Measurements from ENCODE around the gene TIGD6. TPM values are rescaled to one million over a fixed set of nuclear protein-coding genes. Genes with fewer than 3 reads are reported as not detected.

Gene TIGD6
- total RNA-seq, 5 donors from 2014 or later (not counting 1 experiment from before 2014, with no cell fraction given): 1.7 to 4.5 (median 4.0) TPM

GRCh38 chr5:149961957-149962409 lies 38.5 kb downstream of the TIGD6 start:
- H3K27me3 ChIP-seq (replicated peaks in 1 of 2; ENCODE audit: control insufficient read depth in 2 of 2, extremely low read depth in 1 of 2, insufficient read depth in 2 of 2, low read length in 1 of 2): no peaks in the 10 kb centered on the region

GRCh38 chr5:149961186-149961685 lies 39.2 kb downstream of the TIGD6 start:
- Histone ChIP-seq H3K27ac (ENCODE audit: low read length) (peak overlapping the region; percentile 28), H3K4me3 (ENCODE audit: control insufficient read depth in 1 of 2, extremely low read depth in 1 of 2, low read length in 1 of 2) (peak overlapping the region; percentile 62 to 96), H3K4me1 (ENCODE audit: control insufficient read depth in 1 of 2, extremely low read depth in 1 of 2, insufficient read depth in 2 of 2, low read length in 2 of 2) (peaks cover 6 to 21% of the 10 kb centered on the region in 2 experiments), H3K36me3 (ENCODE audit: control insufficient read depth in 2 of 2, extremely low read depth in 1 of 2, insufficient read depth in 1 of 2, low read length in 1 of 2) (peaks cover 0 to 2% of the 10 kb centered on the region in 2 donors), H3K9me3 (no peaks in the 10 kb centered on the region), H3K27me3 (replicated peaks in 1 of 2; ENCODE audit: control insufficient read depth in 2 of 2, extremely low read depth in 1 of 2, insufficient read depth in 2 of 2, low read length in 1 of 2) (no peaks in the 10 kb centered on the region)
- ChIA-PET POLR2A (interaction anchor here in 1 of 2 donors (1.0 kb wide), 1 partner anchor 39 kb away, joined by 3 read pairs; the partner anchor contains the start of gene TIGD6), CTCF (interaction anchor here (0.7 to 2.5 kb wide), 6 partner anchors 9 to 410 kb away, joined by 3 to 13 read pairs (median 4); partner anchors contain the start of genes CSNK1A1 (in 1 of the 2), HMGXB3 (in 1 of the 2) and TIGD6 (in 1 of the 2))
- Mint-ChIP-seq H3K4me1 (peaks cover 35 to 38% (median 36%) of the 10 kb centered on the region in 3 donors), H3K27ac (peak overlapping the region; percentile 48 to 96), H3K36me3 (peaks cover 5% of the 10 kb centered on the region), H3K27me3 (no peaks in the 10 kb centered on the region), H3K9me3 (no peaks in the 10 kb centered on the region), H3K4me3 (peak overlapping the region; percentile 87 to 96 (median 90))
- DNase-seq: peak in 2 of 35 experiments; percentile 8 to 16
- ATAC-seq (replicated peaks in 1 of 4): no peak
- WGBS (ENCODE audit: insufficient coverage): 2% methylated on average over 10 of the region's 23 CpGs

More at GRCh38 chr5:149961957-149962409, 38.5 kb downstream of the TIGD6 start:
- Histone ChIP-seq H3K27ac (ENCODE audit: low read length) (no peak overlapping the region), H3K9me3 (no peaks in the 10 kb centered on the region), H3K4me1 (ENCODE audit: control insufficient read depth in 1 of 2, extremely low read depth in 1 of 2, insufficient read depth in 2 of 2, low read length in 2 of 2) (peaks cover 6 to 21% of the 10 kb centered on the region in 2 experiments), H3K4me3 (ENCODE audit: control insufficient read depth in 1 of 2, extremely low read depth in 1 of 2, low read length in 1 of 2) (no peak overlapping the region), H3K36me3 (ENCODE audit: control insufficient read depth in 2 of 2, extremely low read depth in 1 of 2, insufficient read depth in 1 of 2, low read length in 1 of 2) (peaks cover 0 to 2% of the 10 kb centered on the region in 2 donors)
- POLR2A ChIA-PET: interaction anchor here in 1 of 2 donors (0.6 to 1.0 kb wide), 2 partner anchors 32 to 38 kb away, joined by 3 read pairs; partner anchors contain the start of gene TIGD6
- peaks cover 5% of the 10 kb centered on the region for H3K36me3 Mint-ChIP-seq
- H3K27me3 Mint-ChIP-seq: no peaks in the 10 kb centered on the region
- WGBS (ENCODE audit: insufficient coverage): 94% methylated on average over 2 of the region's 6 CpGs
- peak overlapping the region; percentile 87 to 96 (median 90) for H3K4me3 Mint-ChIP-seq
- H3K4me1 Mint-ChIP-seq: peaks cover 35 to 39% (median 38%) of the 10 kb centered on the region in 3 donors
- DNase-seq (peak in 3 of 35 experiments; percentile 2 to 29 (median 7)), ATAC-seq (replicated peaks in 1 of 4) (no peak)
- CTCF ChIA-PET: interaction anchor here (0.5 to 2.5 kb wide), 10 partner anchors 8 to 1506 kb away, joined by 3 to 13 read pairs (median 3); partner anchors contain the start of genes HMGXB3 (in 1 of the 2) and TIGD6 (in 1 of the 2)
- H3K9me3 Mint-ChIP-seq: no peaks in the 10 kb centered on the region
- peak overlapping the region in 1 of 2 donors; percentile 96 for H3K27ac Mint-ChIP-seq

- H3K4me1 Mint-ChIP-seq: peaks cover 35 to 37% (median 36%) of the 10 kb centered on the region in 3 donors
- no peaks in the 10 kb centered on the region for H3K9me3 Mint-ChIP-seq
- H3K27ac Mint-ChIP-seq: peak within 1 kb of the TSS; percentile 96 to 97
- ChIA-PET CTCF (interaction anchor here (0.6 to 2.5 kb wide), 11 partner anchors 30 to 1839 kb away, joined by 3 to 13 read pairs (median 3); partner anchors contain the start of genes CSNK1A1 (in 1 of the 2), HMGXB3 (in 1 of the 2) and TIGD6 (in 1 of the 2)), POLR2A (interaction anchor here (0.6 to 1.0 kb wide), 3 partner anchors 42 to 1812 kb away, joined by 3 to 6 read pairs (median 4); no protein-coding TSS in a partner anchor)
- Histone ChIP-seq H3K4me1 (ENCODE audit: control insufficient read depth in 1 of 2, extremely low read depth in 1 of 2, insufficient read depth in 2 of 2, low read length in 2 of 2) (peaks cover 6 to 21% of the 10 kb centered on the region in 2 experiments), H3K9me3 (no peaks in the 10 kb centered on the region), H3K27me3 (replicated peaks in 1 of 2; ENCODE audit: control insufficient read depth in 2 of 2, extremely low read depth in 1 of 2, insufficient read depth in 2 of 2, low read length in 1 of 2) (no peaks in the 10 kb centered on the region), H3K4me3 (ENCODE audit: control insufficient read depth in 1 of 2, extremely low read depth in 1 of 2, low read length in 1 of 2) (peak within 1 kb of the TSS; percentile 62 to 96), H3K36me3 (ENCODE audit: control insufficient read depth in 2 of 2, extremely low read depth in 1 of 2, insufficient read depth in 1 of 2, low read length in 1 of 2) (peaks cover 0 to 2% of the 10 kb centered on the region in 2 donors), H3K27ac (ENCODE audit: low read length) (peak within 1 kb of the TSS; percentile 89)
- H3K27me3 Mint-ChIP-seq: no peaks in the 10 kb centered on the region
- H3K36me3 Mint-ChIP-seq: peaks cover 4% of the 10 kb centered on the region
- under 1% methylated on average over 81 of the region's 84 CpGs for WGBS (ENCODE audit: insufficient coverage)
- peak within 1 kb of the TSS; percentile 87 to 96 (median 90) for H3K4me3 Mint-ChIP-seq
- peak; percentile 84 to 96 (median 91) for DNase-seq
- peak; percentile 99 for ATAC-seq (replicated peaks in 1 of 4)
Observed at GRCh38 chr5:149960272-149961185, 39.9 kb downstream of the TIGD6 start, which contains the start of gene SLC26A2. SLC26A2 (plus strand) TSS chr5:149960758; CDS start chr5:149977653, 16,895 bp downstream.

- H3K27ac ChIP-seq (ENCODE audit: low read length): peak overlapping the region; percentile 89
- ChIA-PET CTCF (interaction anchor here (0.6 to 2.5 kb wide), 13 partner anchors 23 to 1840 kb away, joined by 3 to 13 read pairs (median 3); partner anchors contain the start of genes HMGXB3 (in 1 of the 2) and TIGD6 (in 1 of the 2)), POLR2A (interaction anchor here (0.6 to 1.0 kb wide), 3 partner anchors 42 to 1813 kb away, joined by 3 to 6 read pairs (median 4); no protein-coding TSS in a partner anchor)
- Mint-ChIP-seq H3K4me3 (peak overlapping the region; percentile 87 to 96 (median 90)), H3K36me3 (peaks cover 3% of the 10 kb centered on the region), H3K9me3 (no peaks in the 10 kb centered on the region), H3K27me3 (no peaks in the 10 kb centered on the region), H3K27ac (peak overlapping the region; percentile 96 to 97), H3K4me1 (peaks cover 34 to 36% (median 35%) of the 10 kb centered on the region in 3 donors)
- DNase-seq (peak in 11 of 35 experiments; percentile 5 to 71 (median 15)), ATAC-seq (replicated peaks in 1 of 4) (no peak)
- H3K36me3 ChIP-seq (ENCODE audit: control insufficient read depth in 2 of 2, extremely low read depth in 1 of 2, insufficient read depth in 1 of 2, low read length in 1 of 2): peaks cover 0 to 2% of the 10 kb centered on the region in 2 donors
- WGBS (ENCODE audit: insufficient coverage): 59% methylated on average over 3 of the region's 14 CpGs
- no peaks in the 10 kb centered on the region for H3K9me3 ChIP-seq
- peaks cover 0 to 5% of the 10 kb centered on the region in 2 experiments for H3K27me3 ChIP-seq (replicated peaks in 1 of 2; ENCODE audit: control insufficient read depth in 2 of 2, extremely low read depth in 1 of 2, insufficient read depth in 2 of 2, low read length in 1 of 2)
- peaks cover 6 to 21% of the 10 kb centered on the region in 2 experiments for H3K4me1 ChIP-seq (ENCODE audit: control insufficient read depth in 1 of 2, extremely low read depth in 1 of 2, insufficient read depth in 2 of 2, low read length in 2 of 2)
- peak overlapping the region; percentile 62 to 96 for H3K4me3 ChIP-seq (ENCODE audit: control insufficient read depth in 1 of 2, extremely low read depth in 1 of 2, low read length in 1 of 2)
Observed at GRCh38 chr5:149959406-149960236, 40.8 kb downstream of the TIGD6 start.

GRCh38 chr5:149957855-149958254 lies 42.6 kb downstream of the TIGD6 start:
- no peaks in the 10 kb centered on the region for H3K9me3 Mint-ChIP-seq
- H3K27ac Mint-ChIP-seq: no peak overlapping the region
- no peaks in the 10 kb centered on the region for H3K27me3 Mint-ChIP-seq
- no peak for ATAC-seq (replicated peaks in 1 of 4)
- H3K36me3 Mint-ChIP-seq: peaks cover 3% of the 10 kb centered on the region
- peaks cover 0 to 10% of the 10 kb centered on the region in 2 experiments for H3K27me3 ChIP-seq (replicated peaks in 1 of 2; ENCODE audit: control insufficient read depth in 2 of 2, extremely low read depth in 1 of 2, insufficient read depth in 2 of 2, low read length in 1 of 2)
- ChIA-PET POLR2A (interaction anchor here in 1 of 2 donors (0.6 kb wide), 1 partner anchor 1076 kb away, joined by 3 read pairs; no protein-coding TSS in a partner anchor), CTCF (interaction anchor here in 1 of 2 donors (0.9 kb wide), 1 partner anchor 24 kb away, joined by 3 read pairs; no protein-coding TSS in a partner anchor)
- H3K4me3 Mint-ChIP-seq: no peak overlapping the region
- H3K4me3 ChIP-seq (ENCODE audit: control insufficient read depth in 1 of 2, extremely low read depth in 1 of 2, low read length in 1 of 2): no peak overlapping the region
- no peak overlapping the region for H3K27ac ChIP-seq (ENCODE audit: low read length)
- H3K9me3 ChIP-seq: no peaks in the 10 kb centered on the region
- peaks cover 6 to 21% of the 10 kb centered on the region in 2 experiments for H3K4me1 ChIP-seq (ENCODE audit: control insufficient read depth in 1 of 2, extremely low read depth in 1 of 2, insufficient read depth in 2 of 2, low read length in 2 of 2)
- no CpG with 5 or more reads among the region's 4 CpGs for WGBS (ENCODE audit: insufficient coverage)
- H3K36me3 ChIP-seq (ENCODE audit: control insufficient read depth in 2 of 2, extremely low read depth in 1 of 2, insufficient read depth in 1 of 2, low read length in 1 of 2): no peaks in the 10 kb centered on the region
- peaks cover 32 to 35% (median 34%) of the 10 kb centered on the region in 3 donors for H3K4me1 Mint-ChIP-seq
- DNase-seq: no peak

Data from T-cell (primary cell).